GM12874 (cell line): Measurements from ENCODE around the gene ZNF521.

ENCODE experiments used
- CTCF ChIP-seq: IDR thresholded peaks from 2 replicates; pipeline ENCODE4 v1.5.1; 2011; ENCODE audit warnings: low read depth, mild to moderate bottlenecking, control low read depth, low read length, moderate library complexity; ENCODE audit not compliant: insufficient read depth

Gene ZNF521

GRCh38 chr18:25153426-25153825, 198.5 kb downstream of the ZNF521 start:
- no peak for TF ChIP-seq CTCF

GRCh38 chr18:25147877-25148488, 204.0 kb downstream of the ZNF521 start:
- TF ChIP-seq CTCF = no peak

- no peak for TF ChIP-seq CTCF
Observed at GRCh38 chr18:25146512-25146910, 205.5 kb downstream of the ZNF521 start.

GRCh38 chr18:25145731-25146511, 206.0 kb downstream of the ZNF521 start:
- no peak for TF ChIP-seq CTCF

GRCh38 chr18:25144820-25145219, 207.1 kb downstream of the ZNF521 start:
- TF ChIP-seq CTCF = no peak

GRCh38 chr18:25141886-25142285, 210.1 kb downstream of the ZNF521 start:
- no peak for TF ChIP-seq CTCF

- no peak for TF ChIP-seq CTCF
Observed at GRCh38 chr18:25141399-25141798, 210.6 kb downstream of the ZNF521 start.
